Inferior parietal cortex (tissue), 1 donor: Measurements from ENCODE around the gene MUC20.
"Not testable (repeated sequence)": the region's sequence is repeated elsewhere in the genome, so short reads cannot be mapped to it uniquely, and the experiment has no call there.

Source experiments
- DNase-seq: peaks from one replicate; pipeline ENCODE4 v3.0.0-alpha.2; 2016; ENCODE audit errors: extremely low spot score

MUC20 gene

GRCh38 chr3:195770841-195771645, 50.3 kb downstream of the MUC20 start:
- DNase-seq: not testable (repeated sequence)

DNA sequence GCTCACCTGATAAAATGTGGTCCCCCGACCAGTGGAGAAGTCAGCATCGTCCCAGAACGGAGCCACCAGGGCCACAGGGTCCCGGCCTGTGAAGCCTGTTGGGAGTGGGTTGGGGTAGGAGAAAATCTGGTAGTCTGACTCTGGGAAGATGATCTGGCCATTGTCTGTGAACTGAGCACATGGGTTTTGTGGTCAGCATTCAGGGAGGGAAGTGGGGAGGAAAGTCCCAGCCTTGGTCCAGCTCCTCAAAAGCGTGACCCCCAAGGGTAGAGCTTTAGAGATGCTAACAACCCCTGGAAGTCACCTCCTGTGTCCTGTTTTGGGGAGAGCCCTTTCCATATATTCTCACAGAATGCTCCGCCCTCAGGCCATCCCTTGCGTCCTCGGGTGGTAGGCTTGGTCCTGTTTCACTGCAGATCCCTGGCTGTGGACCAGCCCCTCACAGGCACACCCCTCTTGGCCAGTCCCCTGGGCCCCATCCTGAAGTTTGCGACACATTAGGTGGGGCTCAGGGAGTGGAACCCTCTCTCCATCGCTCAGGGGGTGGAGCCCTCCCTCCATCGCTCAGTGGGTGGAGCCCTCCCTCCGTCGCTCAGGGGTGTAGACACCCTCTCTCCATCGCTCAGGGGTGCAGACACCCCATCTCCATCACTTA, 51.0 kb downstream of the MUC20 start:
- no peak for DNase-seq

DNA sequence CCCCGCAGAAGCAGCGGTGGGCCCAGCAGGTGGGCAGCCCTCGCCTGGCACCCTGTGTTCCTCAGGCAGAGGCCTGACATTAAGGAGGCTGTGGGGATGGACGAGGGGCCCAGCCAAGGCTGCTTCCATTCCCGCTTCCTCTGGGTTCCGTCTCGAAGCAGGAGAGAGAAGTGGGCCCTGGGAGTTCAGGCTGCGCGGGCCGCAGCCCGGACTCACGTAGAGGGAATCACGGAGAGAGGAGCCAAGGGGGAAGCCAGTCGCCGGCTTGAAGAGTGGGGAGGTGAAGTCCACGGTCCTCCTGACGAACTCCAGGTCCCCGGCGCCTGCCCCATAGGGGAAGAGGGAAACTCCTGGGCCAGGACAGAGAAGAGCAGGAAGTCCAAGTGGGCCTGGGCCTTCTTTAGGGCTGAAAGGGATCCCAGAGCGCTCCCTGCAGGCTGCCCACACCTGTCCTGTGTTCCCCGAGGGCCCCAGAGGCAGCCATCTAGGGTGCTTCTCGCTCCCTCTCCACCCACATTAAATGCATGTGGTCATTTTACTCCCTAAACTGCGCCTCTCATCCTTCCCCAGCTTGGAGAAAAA, 53.3 kb downstream of the MUC20 start:
- DNase-seq: no peak

DNA sequence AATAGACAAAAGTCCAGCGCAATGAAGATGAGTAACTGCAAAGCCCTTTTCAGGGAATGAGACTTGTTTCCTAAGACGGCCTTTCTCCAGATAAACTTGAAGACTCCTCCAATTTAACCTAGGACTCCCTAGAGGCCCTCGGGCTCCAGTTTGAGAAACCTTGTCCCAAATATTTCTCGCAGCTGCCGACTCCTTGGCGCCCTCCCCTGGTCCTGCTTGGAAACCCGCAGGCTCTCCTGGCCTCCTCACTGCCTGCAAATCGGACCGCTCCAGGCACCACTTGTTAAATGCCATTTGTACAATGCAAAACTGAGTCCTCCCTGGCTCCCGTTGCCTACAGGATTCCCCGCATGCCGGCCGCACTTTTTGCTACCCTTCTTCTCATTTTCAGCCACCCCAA, 54.1 kb downstream of the MUC20 start:
- peak; percentile 17 for DNase-seq

GRCh38 chr3:195777975-195778374, 57.2 kb downstream of the MUC20 start:
- DNase-seq: no peak

GRCh38 chr3:195781236-195781635, 60.5 kb downstream of the MUC20 start:
- not testable (repeated sequence) for DNase-seq
